Mesenchymal stem cell (in vitro differentiated cells and primary cell): ENCODE results near the gene ADAP2.

ENCODE experiments used
- DNase-seq: peaks from one replicate; pipeline ENCODE4 v3.0.0-alpha.2; 2013
- H2AFZ ChIP-seq: one replicate; pipeline ENCODE4 v1.6.1; 2013; ENCODE audit warnings: low read depth, mild to moderate bottlenecking, control low read depth, inconsistent platforms, low read length, moderate library complexity
- H2AK5ac ChIP-seq: 2 replicates; pipeline ENCODE4 v1.6.1; 2013; ENCODE audit warnings: low read length, moderate library complexity, mild to moderate bottlenecking, inconsistent platforms; ENCODE audit not compliant: severe bottlenecking
- H2BK120ac ChIP-seq: one replicate; pipeline ENCODE4 v1.6.1; 2013; ENCODE audit warnings: low read depth, mild to moderate bottlenecking, inconsistent platforms, low read length, moderate library complexity
- H2BK12ac ChIP-seq, 2 experiments: one replicate each; pipeline ENCODE4 v1.6.1; 2013; ENCODE audit warnings: inconsistent platforms in 2 of 2, low read length in 2 of 2, mild to moderate bottlenecking in 2 of 2, moderate library complexity in 2 of 2, control low read depth in 1 of 2
- H2BK15ac ChIP-seq: one replicate; pipeline ENCODE4 v1.6.1; 2013; ENCODE audit warnings: mild to moderate bottlenecking, low read depth, inconsistent platforms; ENCODE audit not compliant: poor library complexity, severe bottlenecking
- H2BK5ac ChIP-seq: 2 replicates; pipeline ENCODE4 v1.6.1; 2013; ENCODE audit warnings: low read depth, mild to moderate bottlenecking, low read length, control low read depth, inconsistent platforms; ENCODE audit not compliant: poor library complexity, severe bottlenecking
- H3K14ac ChIP-seq, 2 experiments: one replicate each; pipeline ENCODE4 v1.6.1; 2013; ENCODE audit warnings: inconsistent platforms in 2 of 2, low read length in 2 of 2, control low read depth in 1 of 2, mild to moderate bottlenecking in 1 of 2, moderate library complexity in 1 of 2
- H3K18ac ChIP-seq, 2 experiments: one replicate each; pipeline ENCODE4 v1.6.1; 2013; ENCODE audit warnings: inconsistent platforms in 2 of 2, low read length in 2 of 2, control low read depth in 1 of 2, low read depth in 1 of 2, mild to moderate bottlenecking in 1 of 2
- H3K23ac ChIP-seq, 2 experiments: one replicate each; pipeline ENCODE4 v1.6.1; 2013; ENCODE audit warnings: inconsistent platforms in 2 of 2, low read length in 2 of 2, mild to moderate bottlenecking in 2 of 2, moderate library complexity in 2 of 2, control low read depth in 1 of 2
- H3K27ac ChIP-seq: 2 replicates; pipeline ENCODE4 v1.5.1; 2013; ENCODE audit warnings: mild to moderate bottlenecking, moderate library complexity, low read length, control low read depth, inconsistent platforms; ENCODE audit not compliant: poor library complexity, severe bottlenecking
- H3K27me3 ChIP-seq, 2 experiments: 2 replicates each; pipeline versions ENCODE4 v1.6.1 to v1.7.0; 2013; ENCODE audit warnings: low read length in 2 of 2, mild to moderate bottlenecking in 2 of 2, moderate library complexity in 2 of 2, control low read depth in 1 of 2, inconsistent platforms in 1 of 2; ENCODE audit not compliant: control insufficient read depth in 1 of 2, insufficient read depth in 1 of 2
- H3K36me3 ChIP-seq, 2 experiments: 2 replicates each; pipeline versions ENCODE4 v1.6.1 to v1.7.0; 2013; ENCODE audit warnings: low read length in 2 of 2, control low read depth in 1 of 2, inconsistent platforms in 1 of 2, low read depth in 1 of 2, mild to moderate bottlenecking in 1 of 2; ENCODE audit not compliant: insufficient read depth in 2 of 2, control insufficient read depth in 1 of 2
- H3K4ac ChIP-seq, 2 experiments: one replicate each; pipeline ENCODE4 v1.6.1; 2013; ENCODE audit warnings: inconsistent platforms in 2 of 2, low read length in 2 of 2, mild to moderate bottlenecking in 2 of 2, moderate library complexity in 2 of 2, control low read depth in 1 of 2, low read depth in 1 of 2
- H3K4me1 ChIP-seq: 2 replicates; pipeline ENCODE4 v1.6.1; 2013; ENCODE audit warnings: low read depth, low read length, control low read depth; ENCODE audit not compliant: control insufficient read depth, insufficient read depth
- H3K4me2 ChIP-seq: 2 replicates; pipeline ENCODE4 v1.6.1; 2013; ENCODE audit warnings: low read length, mild to moderate bottlenecking, inconsistent platforms; ENCODE audit not compliant: poor library complexity, severe bottlenecking
- H3K4me3 ChIP-seq, 2 experiments: 2 replicates each; pipeline versions ENCODE4 v1.5.1 to v1.7.0; 2013; ENCODE audit warnings: low read length in 2 of 2, mild to moderate bottlenecking in 2 of 2, control low read depth in 1 of 2, low read depth in 1 of 2; ENCODE audit not compliant: insufficient read depth in 1 of 2
- H3K79me1 ChIP-seq: replicated peaks from 2 replicates; pipeline ENCODE4 v1.6.1; 2013; ENCODE audit warnings: mild to moderate bottlenecking, control low read depth, low read length, inconsistent platforms; ENCODE audit not compliant: poor library complexity, severe bottlenecking
- H3K9ac ChIP-seq: 2 replicates; pipeline ENCODE4 v1.7.0; 2013; ENCODE audit warnings: mild to moderate bottlenecking, low read length, moderate library complexity
- H3K9me3 ChIP-seq: 2 replicates; pipeline ENCODE4 v1.7.0; 2013; ENCODE audit warnings: mild to moderate bottlenecking, low read length; ENCODE audit not compliant: control insufficient read depth
- H4K8ac ChIP-seq: one replicate; pipeline ENCODE4 v1.6.1; 2013; ENCODE audit warnings: inconsistent platforms, mild to moderate bottlenecking, low read length, moderate library complexity
- H4K91ac ChIP-seq: one replicate; pipeline ENCODE4 v1.6.1; 2013; ENCODE audit warnings: mild to moderate bottlenecking, low read length, inconsistent platforms
- WGBS: methylation state at CpG from one replicate; pipeline ENCODE4 v1.1.7; 2013; ENCODE audit warnings: mixed read lengths; 5-methylcytosine and 5-hydroxymethylcytosine counted together

ADAP2 gene

GRCh38 chr17:30942308-30943079 lies 20.7 kb downstream of the ADAP2 start:
- H2BK15ac ChIP-seq: no peak overlapping the region
- H3K9ac ChIP-seq: no peak overlapping the region
- no peak overlapping the region for H4K91ac ChIP-seq
- H2BK5ac ChIP-seq: no peak overlapping the region
- no peak overlapping the region for H4K8ac ChIP-seq
- no peak overlapping the region for H3K14ac ChIP-seq
- 72% methylated on average over 3 of the region's 4 CpGs for WGBS
- H3K4me2 ChIP-seq: no peak overlapping the region
- DNase-seq: peak; percentile 35
- H3K9me3 ChIP-seq: no peaks in the 10 kb centered on the region
- H3K23ac ChIP-seq: no peak overlapping the region
- no peak overlapping the region for H3K4me3 ChIP-seq
- H3K27ac ChIP-seq: no peak overlapping the region
- H3K79me1 ChIP-seq: no peaks in the 10 kb centered on the region
- no peak overlapping the region for H2AK5ac ChIP-seq
- no peak overlapping the region for H3K4ac ChIP-seq
- no peaks in the 10 kb centered on the region for H3K4me1 ChIP-seq
- no peak overlapping the region for H3K18ac ChIP-seq
- H2AFZ ChIP-seq: no peak overlapping the region
- no peaks in the 10 kb centered on the region for H3K27me3 ChIP-seq
- no peak overlapping the region for H2BK12ac ChIP-seq
- H2BK120ac ChIP-seq: no peak overlapping the region
- peaks cover 0 to 3% of the 10 kb centered on the region in 2 experiments for H3K36me3 ChIP-seq

- no peak overlapping the region for H4K91ac ChIP-seq
- H4K8ac ChIP-seq: no peak overlapping the region
- no peak overlapping the region for H3K18ac ChIP-seq
- H2AK5ac ChIP-seq: no peak overlapping the region
- no peak overlapping the region for H3K4me3 ChIP-seq
- H3K9ac ChIP-seq: no peak overlapping the region
- peaks cover 0 to 6% of the 10 kb centered on the region in 2 experiments for H3K36me3 ChIP-seq
- H3K4ac ChIP-seq: no peak overlapping the region
- H2BK15ac ChIP-seq: no peak overlapping the region
- no peak overlapping the region for H3K4me2 ChIP-seq
- H3K79me1 ChIP-seq: no peaks in the 10 kb centered on the region
- no peak overlapping the region for H2AFZ ChIP-seq
- 100% methylated on average over 4 of the region's 5 CpGs for WGBS
- H2BK5ac ChIP-seq: no peak overlapping the region
- H3K27ac ChIP-seq: no peak overlapping the region
- H3K27me3 ChIP-seq: no peaks in the 10 kb centered on the region
- H2BK120ac ChIP-seq: no peak overlapping the region
- H2BK12ac ChIP-seq: no peak overlapping the region
- H3K9me3 ChIP-seq: no peaks in the 10 kb centered on the region
- no peak overlapping the region for H3K23ac ChIP-seq
- DNase-seq: no peak
- no peaks in the 10 kb centered on the region for H3K4me1 ChIP-seq
- H3K14ac ChIP-seq: no peak overlapping the region
These were observed 26.1 kb downstream of the ADAP2 start for GRCh38 chr17:30947796-30948195.

GRCh38 chr17:30950189-30950588 lies 28.4 kb downstream of the ADAP2 start:
- Histone ChIP-seq H3K4me3 (no peak overlapping the region), H4K91ac (no peak overlapping the region), H2BK12ac (peak overlapping the region in 1 of 2 experiments; percentile 15), H3K4me2 (no peak overlapping the region), H3K23ac (no peak overlapping the region), H2AK5ac (no peak overlapping the region), H4K8ac (peak overlapping the region; percentile 4), H3K27me3 (no peaks in the 10 kb centered on the region), H2AFZ (no peak overlapping the region), H3K18ac (no peak overlapping the region), H3K36me3 (peaks cover 0 to 6% of the 10 kb centered on the region in 2 experiments), H3K9me3 (no peaks in the 10 kb centered on the region), H2BK120ac (no peak overlapping the region), H3K79me1 (no peaks in the 10 kb centered on the region), H2BK15ac (no peak overlapping the region), H2BK5ac (no peak overlapping the region), H3K4me1 (no peaks in the 10 kb centered on the region), H3K14ac (no peak overlapping the region), H3K27ac (no peak overlapping the region), H3K9ac (peak overlapping the region; percentile 18), H3K4ac (no peak overlapping the region)
- DNase-seq: no peak
- WGBS: 96% methylated on average over 4 of the region's 5 CpGs

GRCh38 chr17:30950669-30951399 lies 29.1 kb downstream of the ADAP2 start:
- no peak overlapping the region for H2BK5ac ChIP-seq
- peak; percentile 84 for DNase-seq
- WGBS: 81% methylated on average over 7 of the region's 9 CpGs

More at GRCh38 chr17:30950669-30951399, 29.1 kb downstream of the ADAP2 start:
- Histone ChIP-seq H3K23ac (no peak overlapping the region), H3K9ac (peak overlapping the region; percentile 18), H3K27me3 (no peaks in the 10 kb centered on the region), H2AK5ac (no peak overlapping the region), H2AFZ (no peak overlapping the region), H3K27ac (no peak overlapping the region), H3K9me3 (no peaks in the 10 kb centered on the region), H4K8ac (no peak overlapping the region), H3K14ac (no peak overlapping the region), H3K4me1 (no peaks in the 10 kb centered on the region), H3K4me2 (no peak overlapping the region), H2BK12ac (no peak overlapping the region), H4K91ac (no peak overlapping the region), H3K18ac (no peak overlapping the region), H3K79me1 (no peaks in the 10 kb centered on the region), H3K4ac (no peak overlapping the region), H2BK120ac (no peak overlapping the region), H3K4me3 (no peak overlapping the region), H2BK15ac (no peak overlapping the region), H3K36me3 (peaks cover 0 to 6% of the 10 kb centered on the region in 2 experiments)
